Common myeloid progenitor, CD34-positive (primary cell): ENCODE measurements around the gene THBD.

Source experiments
- CTCF ChIA-PET: fragments of 350-600 bp; sonication (Branson Sonifier 250); formaldehyde crosslinking; loops from one replicate; lab custom pipeline; 2021; ENCODE audit warnings: antibody characterized with exemption; lab: Charles Lee
- POLR2A ChIA-PET: fragments of 350-600 bp; sonication (Branson Sonifier 250); formaldehyde crosslinking; loops from one replicate; lab custom pipeline; 2021; ENCODE audit warnings: antibody characterized with exemption; lab: Charles Lee
- DNase-seq, 3 donors: peaks; one replicate each; pipeline versions ENCODE4 v3.0.0 to v3.0.0-alpha.2; 2013
- H3K27ac ChIP-seq, 2 experiments: 1 replicate in 1 of 2; 2 replicates in 1 of 2; pipeline ENCODE4 v1.7.0; 2013; ENCODE audit warnings: inconsistent platforms in 2 of 2, low read length in 2 of 2, mild to moderate bottlenecking in 2 of 2, low read depth in 1 of 2, moderate library complexity in 1 of 2; ENCODE audit not compliant: severe bottlenecking in 2 of 2, insufficient read depth in 1 of 2, poor library complexity in 1 of 2
- H3K27me3 ChIP-seq, 5 experiments: replicated peaks in 2 of 5; 1 replicate in 3 of 5; 2 replicates in 2 of 5; pipeline versions ENCODE4 v1.6.1 to v1.7.0; 2013; ENCODE audit warnings: low read length in 4 of 5, mild to moderate bottlenecking in 2 of 5, moderate library complexity in 2 of 5, inconsistent platforms in 1 of 5; ENCODE audit not compliant: insufficient read depth in 5 of 5, control insufficient read depth in 4 of 5
- H3K36me3 ChIP-seq, 4 experiments: 1 replicate in 2 of 4; 2 replicates in 2 of 4; pipeline versions ENCODE4 v1.6.1 to v1.7.0; 2013; ENCODE audit warnings: low read length in 3 of 4, control low read depth in 1 of 4, mild to moderate bottlenecking in 1 of 4; ENCODE audit not compliant: control insufficient read depth in 4 of 4, insufficient read depth in 4 of 4
- H3K4me1 ChIP-seq, 4 experiments: 1 replicate in 3 of 4; 2 replicates in 1 of 4; pipeline versions ENCODE4 v1.6.1 to v1.7.1; 2013; ENCODE audit warnings: low read length in 3 of 4, mild to moderate bottlenecking in 3 of 4, control low read depth in 1 of 4, inconsistent platforms in 1 of 4, moderate library complexity in 1 of 4; ENCODE audit not compliant: control insufficient read depth in 4 of 4, insufficient read depth in 4 of 4; ENCODE audit errors: control extremely low read depth in 1 of 4
- H3K4me3 ChIP-seq, 7 experiments: 1 replicate in 4 of 7; 2 replicates in 3 of 7; pipeline versions ENCODE4 v1.5.1 to v1.7.0; 2013; ENCODE audit warnings: mild to moderate bottlenecking in 7 of 7, low read length in 6 of 7, moderate library complexity in 6 of 7, inconsistent platforms in 2 of 7, low read depth in 2 of 7, control low read depth in 1 of 7; ENCODE audit not compliant: insufficient read depth in 4 of 7, control insufficient read depth in 1 of 7; ENCODE audit errors: extremely low read depth in 1 of 7
- H3K9me3 ChIP-seq, 5 experiments: 1 replicate in 4 of 5; 2 replicates in 1 of 5; pipeline versions ENCODE4 v1.6.1 to v1.7.1; 2013; ENCODE audit warnings: low read length in 4 of 5, mild to moderate bottlenecking in 2 of 5, inconsistent platforms in 1 of 5, low read depth in 1 of 5, moderate library complexity in 1 of 5; ENCODE audit not compliant: control insufficient read depth in 4 of 5, insufficient read depth in 2 of 5; ENCODE audit errors: control extremely low read depth in 1 of 5
- WGBS: methylation state at CpG from one replicate; pipeline ENCODE4 v1.1.5; 2013; ENCODE audit not compliant: insufficient coverage; 5-methylcytosine and 5-hydroxymethylcytosine counted together

THBD gene

GRCh38 chr20:23000232-23000947, 49.1 kb downstream of the THBD start:
- no peaks in the 10 kb centered on the region for H3K4me1 ChIP-seq
- no peak overlapping the region for H3K27ac ChIP-seq
- 92% methylated on average over 3 of the region's 6 CpGs for WGBS
- no peaks in the 10 kb centered on the region for H3K27me3 ChIP-seq
- no peak for DNase-seq
- ChIA-PET POLR2A (no interaction called here), CTCF (interaction anchor here (1.7 to 2.4 kb wide), 2 partner anchors 26 to 43 kb away, joined by 4 to 7 read pairs; no protein-coding TSS in a partner anchor)
- H3K9me3 ChIP-seq = no peaks in the 10 kb centered on the region
- no peaks in the 10 kb centered on the region for H3K36me3 ChIP-seq
- H3K4me3 ChIP-seq = no peak overlapping the region

- Histone ChIP-seq H3K4me3 (no peak overlapping the region), H3K4me1 (no peaks in the 10 kb centered on the region), H3K36me3 (no peaks in the 10 kb centered on the region), H3K27me3 (no peaks in the 10 kb centered on the region), H3K9me3 (no peaks in the 10 kb centered on the region), H3K27ac (no peak overlapping the region)
- CTCF ChIA-PET = interaction anchor here (0.7 to 2.4 kb wide), 2 partner anchors 23 to 25 kb away, joined by 3 to 7 read pairs; no protein-coding TSS in a partner anchor
- POLR2A ChIA-PET = no interaction called here
- 60% methylated on average over 3 of the region's 4 CpGs for WGBS
- DNase-seq = no peak
Measured at GRCh38 chr20:22999756-23000155, 49.7 kb downstream of the THBD start.

GRCh38 chr20:22998476-22998875, 51.0 kb downstream of the THBD start:
- peaks cover 0 to 5% (median 0%) of the 10 kb centered on the region in 5 experiments for H3K9me3 ChIP-seq
- POLR2A ChIA-PET = no interaction called here
- no peaks in the 10 kb centered on the region for H3K4me1 ChIP-seq
- no peak overlapping the region for H3K27ac ChIP-seq
- no peaks in the 10 kb centered on the region for H3K27me3 ChIP-seq
- CTCF ChIA-PET = interaction anchor here (2.4 kb wide), 1 partner anchor 24 kb away, joined by 7 read pairs; no protein-coding TSS in a partner anchor
- DNase-seq = no peak
- H3K4me3 ChIP-seq = no peak overlapping the region
- no peaks in the 10 kb centered on the region for H3K36me3 ChIP-seq
- WGBS = 100% methylated on average over 1 of the region's 2 CpGs

- H3K27ac ChIP-seq = no peak overlapping the region
- peaks cover 0 to 5% (median 2%) of the 10 kb centered on the region in 5 experiments for H3K9me3 ChIP-seq
- no peaks in the 10 kb centered on the region for H3K36me3 ChIP-seq
- no peak for DNase-seq
- ChIA-PET POLR2A (no interaction called here), CTCF (no interaction called here)
- WGBS = no CpG with 5 or more reads among the region's 1 CpG
- no peak overlapping the region for H3K4me3 ChIP-seq
- H3K27me3 ChIP-seq = no peaks in the 10 kb centered on the region
- no peaks in the 10 kb centered on the region for H3K4me1 ChIP-seq
Measured at GRCh38 chr20:22995923-22996322, 53.5 kb downstream of the THBD start.
